Kidney capillary endothelial cell (primary cell): ENCODE measurements around the gene SPEM1.
"Not testable (repeated sequence)": the region's sequence is repeated elsewhere in the genome, so short reads cannot be mapped to it uniquely, and the experiment has no call there.

ENCODE experiments used
- DNase-seq: peaks from one replicate; pipeline ENCODE4 v3.0.0-alpha.2; 2018; ENCODE audit warnings: low spot score

Gene SPEM1

DNA sequence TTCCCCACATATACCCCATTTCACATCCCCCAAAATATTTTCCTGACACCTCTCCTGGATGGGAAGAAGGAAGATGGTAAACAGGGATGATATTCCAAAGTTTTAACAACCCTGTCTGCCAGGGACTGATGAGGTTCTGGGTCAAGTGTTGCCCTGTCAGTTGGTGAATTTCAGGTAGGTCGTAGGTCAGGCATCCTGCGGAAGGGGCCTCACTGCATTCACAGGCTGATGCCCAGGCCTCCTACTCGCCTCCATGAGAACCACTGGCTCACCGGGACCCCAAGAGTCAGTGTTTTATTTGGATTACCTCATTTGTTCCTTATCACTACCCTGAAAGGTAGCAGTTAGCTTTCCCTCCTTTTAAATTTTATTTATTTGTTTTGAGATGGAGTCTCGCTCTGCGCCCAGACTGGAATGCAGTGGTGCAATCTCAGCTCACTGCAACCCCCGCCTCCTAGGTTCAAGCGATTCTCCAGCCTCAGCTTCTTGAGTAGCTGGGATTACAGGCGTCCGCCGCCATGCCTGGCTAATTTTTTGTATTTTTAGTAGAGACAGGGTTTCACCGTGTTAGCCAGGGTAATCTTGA, 48.8 kb downstream of the SPEM1 start:
- DNase-seq: no peak

GRCh38 chr17:7469843-7470242, 49.7 kb downstream of the SPEM1 start:
- DNase-seq: not testable (repeated sequence)

DNA sequence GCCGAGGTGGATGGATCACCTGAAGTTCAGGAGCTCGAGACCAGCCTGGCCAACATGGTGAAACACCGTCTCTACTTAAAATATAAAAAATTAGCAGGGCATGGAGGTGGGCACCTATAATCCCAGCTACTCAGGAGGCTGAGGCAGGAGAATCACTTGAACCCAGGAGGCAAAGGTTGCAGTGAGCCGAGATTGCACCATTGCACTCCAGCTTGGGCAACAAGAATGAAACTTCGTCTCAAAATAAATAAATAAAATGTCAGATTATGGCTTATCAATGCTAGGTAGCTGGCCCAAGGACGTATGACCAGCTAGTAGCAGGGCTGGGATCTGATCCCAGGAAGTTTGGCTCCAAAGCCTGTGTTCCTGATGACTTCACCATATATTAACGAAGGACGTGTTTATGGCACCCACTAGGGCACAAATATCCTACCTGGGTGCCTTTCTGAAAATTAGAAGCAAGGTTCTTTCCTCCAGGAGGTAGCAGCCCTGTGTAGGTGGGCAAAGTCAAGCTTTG, 50.4 kb downstream of the SPEM1 start:
- DNase-seq: not testable (repeated sequence)
